Measurements from ENCODE around the gene ETHE1.
"Not testable (repeated sequence)": the region's sequence is repeated elsewhere in the genome, so short reads cannot be mapped to it uniquely, and the experiment has no call there.

ETHE1 gene

GRCh38 chr19:43522929-43523328 is 4.1 kb downstream of the ETHE1 start:
- no peak for DNase-seq

- DNase-seq, result no peak
These were observed 7.4 kb downstream of the ETHE1 start for GRCh38 chr19:43519436-43520088.

- no peak for DNase-seq
These were observed 8.9 kb downstream of the ETHE1 start for GRCh38 chr19:43518051-43518450.

- not testable (repeated sequence) for DNase-seq
These were observed 14.6 kb downstream of the ETHE1 start for GRCh38 chr19:43512399-43512798.

GRCh38 chr19:43511324-43511723 is 15.7 kb downstream of the ETHE1 start:
- no peak for DNase-seq

GRCh38 chr19:43510713-43511112 is 16.3 kb downstream of the ETHE1 start:
- no peak for DNase-seq

GRCh38 chr19:43507880-43508279 is 19.1 kb downstream of the ETHE1 start:
- DNase-seq, result no peak

- DNase-seq, result no peak
These were observed 20.4 kb downstream of the ETHE1 start for GRCh38 chr19:43506629-43507028.

- DNase-seq, result no peak
These were observed 21.1 kb downstream of the ETHE1 start for GRCh38 chr19:43505941-43506340.

GRCh38 chr19:43505186-43505456 is 21.9 kb downstream of the ETHE1 start:
- no peak for DNase-seq

GRCh38 chr19:43504426-43505185 is 22.4 kb downstream of the ETHE1 start, which contains the start of gene PHLDB3:
TSS of gene PHLDB3 (minus strand) at chr19:43504746. CDS start at chr19:43504118, 628 bp downstream.
- DNase-seq, result no peak

- DNase-seq, result no peak
These were observed 23.2 kb downstream of the ETHE1 start for GRCh38 chr19:43503501-43504425.

GRCh38 chr19:43502419-43502976 is 24.5 kb downstream of the ETHE1 start:
- DNase-seq, result no peak

- no peak for DNase-seq
These were observed 25.2 kb downstream of the ETHE1 start for GRCh38 chr19:43501661-43502418.

GRCh38 chr19:43499042-43499441 is 28.0 kb downstream of the ETHE1 start:
- DNase-seq, result no peak

GRCh38 chr19:43498233-43498842 is 28.7 kb downstream of the ETHE1 start:
- DNase-seq, result no peak

- DNase-seq, result no peak
These were observed 30.0 kb downstream of the ETHE1 start for GRCh38 chr19:43496960-43497359.

GRCh38 chr19:43495082-43495481 is 31.9 kb downstream of the ETHE1 start:
- DNase-seq, result no peak

- no peak for DNase-seq
These were observed 36.2 kb downstream of the ETHE1 start for GRCh38 chr19:43490759-43491158.

- DNase-seq, result no peak
These were observed 36.9 kb downstream of the ETHE1 start for GRCh38 chr19:43489979-43490599.

- no peak for DNase-seq
These were observed 37.7 kb downstream of the ETHE1 start for GRCh38 chr19:43489310-43489709.

GRCh38 chr19:43488179-43488578 is 38.8 kb downstream of the ETHE1 start:
- no peak for DNase-seq
